Erythroblast (primary cell): ENCODE measurements around the gene BRF1.

Source experiments
- GATA1 ChIP-seq: IDR thresholded peaks from 2 replicates; pipeline ENCODE4 v1.6.1; 2011; ENCODE audit warnings: low read depth, mild to moderate bottlenecking, control low read depth, low read length, moderate library complexity
- POLR2A ChIP-seq: IDR thresholded peaks from 2 replicates; pipeline ENCODE4 v1.6.1; 2011; ENCODE audit warnings: mild to moderate bottlenecking, low read length

- no peak for TF ChIP-seq POLR2A
- TF ChIP-seq GATA1: no peak
Measured at GRCh38 chr14:105203701-105204100, 97.1 kb downstream of the BRF1 start.
